Gastroesophageal sphincter (tissue), 4 donors: ENCODE results near the gene CLDN15. TPM values are rescaled to one million over a fixed set of nuclear protein-coding genes. Genes with fewer than 3 reads are reported as not detected.
"Not testable (repeated sequence)": the region's sequence is repeated elsewhere in the genome, so short reads cannot be mapped to it uniquely, and the experiment has no call there.

Source experiments
- ATAC-seq: fragments of 150-250 bp; one replicate; pipeline ENCODE4 v1.9.1; 2016; ENCODE audit warnings: mild to moderate bottlenecking, moderate library complexity
- H3K27ac ChIP-seq, 4 donors: fragments of 200-600 bp; sonication (generic) in 3 of 4; 1 replicate in 3 of 4; 2 replicates in 1 of 4; pipeline ENCODE4 v1.5.1; 2016 to 2019
- H3K27me3 ChIP-seq: fragments of 200-600 bp; sonication (generic); one replicate; pipeline ENCODE4 v1.5.1; 2019
- H3K36me3 ChIP-seq, 2 donors: fragments of 200-600 bp; sonication (generic); one replicate each; pipeline ENCODE4 v1.5.1; 2019; ENCODE audit warnings: control low read depth in 1 of 2
- H3K4me1 ChIP-seq, 3 donors: fragments of 200-600 bp; sonication (generic); 1 replicate in 2 of 3; 2 replicates in 1 of 3; pipeline ENCODE4 v1.5.1; 2016 to 2019; ENCODE audit warnings: control low read depth in 2 of 3
- H3K4me3 ChIP-seq, 2 donors: fragments of 200-600 bp; sonication (generic); one replicate each; pipeline ENCODE4 v1.5.1; 2019; ENCODE audit warnings: mild to moderate bottlenecking in 1 of 2, moderate library complexity in 1 of 2
- H3K9me3 ChIP-seq, 3 donors: fragments of 200-600 bp; sonication (generic); one replicate each; pipeline ENCODE4 v1.5.1; 2017 to 2019; ENCODE audit warnings: control low read depth in 2 of 3
- EP300 ChIP-seq: sonication (generic); formaldehyde crosslinking; IDR thresholded peaks from one replicate; pipeline ENCODE4 v1.6.1; 2017; ENCODE audit warnings: antibody characterized with exemption, mild to moderate bottlenecking
- POLR2A ChIP-seq, 2 donors: fragments of 450-650 bp; IDR thresholded peaks; one replicate each; pipeline ENCODE4 v1.6.1; 2017; ENCODE audit warnings: antibody characterized with exemption in 2 of 2, mild to moderate bottlenecking in 2 of 2, moderate library complexity in 1 of 2
- POLR2AphosphoS5 ChIP-seq: sonication (generic); formaldehyde crosslinking; IDR thresholded peaks from one replicate; pipeline ENCODE4 v1.6.1; 2017; ENCODE audit warnings: antibody characterized with exemption
- WGBS, 2 donors: methylation state at CpG; one replicate each; pipeline ENCODE4 v1.1.5; 2018; ENCODE audit warnings: low coverage in 1 of 2; 5-methylcytosine and 5-hydroxymethylcytosine counted together
- total RNA-seq, 4 donors: library from RNA; depleted of rRNA; stranded (reverse); fragments of >200 nt; gene quantifications; one replicate each; pipeline ENCODE4 v1.1.0, GENCODE V29; 2016
- TF ChIP-seq, protein P1 (sequence below), 4 experiments: fragments of 200-600 bp in 2 of 4; fragments of 450-650 bp in 2 of 4; sonication (generic) in 1 of 4; IDR thresholded peaks; one replicate each; pipeline ENCODE4 v1.5.1; 2017 to 2019; ENCODE audit warnings: antibody characterized with exemption in 4 of 4, mild to moderate bottlenecking in 2 of 4, moderate library complexity in 2 of 4

The CLDN15 gene
- total RNA-seq, 4 donors from 2014 or later, result 4.4 to 6.8 (median 5.0) TPM

DNA sequence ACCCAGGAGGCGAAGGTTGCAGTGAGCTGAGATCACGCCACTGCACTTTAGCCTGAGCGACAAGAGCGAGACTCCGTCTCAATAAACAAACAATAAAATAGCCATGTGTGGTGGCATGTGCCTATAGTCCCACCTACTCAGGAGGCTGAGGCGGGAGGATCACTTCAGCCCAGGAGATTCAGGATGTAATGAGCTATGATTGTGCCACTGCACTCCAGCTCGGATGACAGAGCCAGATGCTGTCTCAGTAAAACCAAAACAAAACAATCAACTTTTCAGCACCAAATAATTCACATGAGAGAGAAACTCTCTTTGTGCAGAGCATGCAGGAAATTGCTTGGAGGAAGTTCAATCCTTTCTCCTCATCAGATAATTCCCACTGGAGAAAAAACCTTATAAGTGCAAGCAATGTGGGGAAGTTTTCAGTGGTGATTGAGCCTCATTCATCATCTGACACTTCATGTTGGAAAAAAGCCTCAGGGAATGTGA lies 20.7 kb upstream of the CLDN15 start:
- Histone ChIP-seq H3K27ac (no peak overlapping the region), H3K36me3 (no peaks in the 10 kb centered on the region), H3K4me3 (no peak overlapping the region), H3K4me1 (no peaks in the 10 kb centered on the region), H3K9me3 (no peaks in the 10 kb centered on the region), H3K27me3 (peaks cover 16% of the 10 kb centered on the region)
- TF ChIP-seq, protein P1, sequence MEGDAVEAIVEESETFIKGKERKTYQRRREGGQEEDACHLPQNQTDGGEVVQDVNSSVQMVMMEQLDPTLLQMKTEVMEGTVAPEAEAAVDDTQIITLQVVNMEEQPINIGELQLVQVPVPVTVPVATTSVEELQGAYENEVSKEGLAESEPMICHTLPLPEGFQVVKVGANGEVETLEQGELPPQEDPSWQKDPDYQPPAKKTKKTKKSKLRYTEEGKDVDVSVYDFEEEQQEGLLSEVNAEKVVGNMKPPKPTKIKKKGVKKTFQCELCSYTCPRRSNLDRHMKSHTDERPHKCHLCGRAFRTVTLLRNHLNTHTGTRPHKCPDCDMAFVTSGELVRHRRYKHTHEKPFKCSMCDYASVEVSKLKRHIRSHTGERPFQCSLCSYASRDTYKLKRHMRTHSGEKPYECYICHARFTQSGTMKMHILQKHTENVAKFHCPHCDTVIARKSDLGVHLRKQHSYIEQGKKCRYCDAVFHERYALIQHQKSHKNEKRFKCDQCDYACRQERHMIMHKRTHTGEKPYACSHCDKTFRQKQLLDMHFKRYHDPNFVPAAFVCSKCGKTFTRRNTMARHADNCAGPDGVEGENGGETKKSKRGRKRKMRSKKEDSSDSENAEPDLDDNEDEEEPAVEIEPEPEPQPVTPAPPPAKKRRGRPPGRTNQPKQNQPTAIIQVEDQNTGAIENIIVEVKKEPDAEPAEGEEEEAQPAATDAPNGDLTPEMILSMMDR (IDR thresholded peaks at IDR 0.05), result no peak
- TF ChIP-seq POLR2AphosphoS5, result no peak
- ATAC-seq, result no peak
- WGBS, 2 donors, result 47 to 67% methylated on average over 4 to 6 of the region's 7 CpGs

DNA sequence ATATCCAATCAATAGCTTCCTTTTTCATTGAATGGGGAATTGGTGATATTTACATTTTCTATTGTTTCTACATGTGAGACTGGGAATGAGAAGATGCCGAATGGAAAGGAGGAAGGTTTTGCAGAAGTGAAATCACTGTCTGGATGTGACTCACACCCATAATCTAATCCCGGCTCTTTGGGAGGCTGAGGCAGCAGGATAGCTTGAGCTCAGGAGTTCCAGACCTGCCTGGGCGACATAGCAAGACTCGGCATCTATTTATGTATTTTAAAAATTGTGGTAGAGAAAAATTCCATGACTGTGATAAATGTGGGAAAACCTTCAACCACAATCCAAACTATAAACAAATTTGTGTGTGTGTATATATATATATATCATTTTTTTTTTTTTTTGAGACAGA lies 18.2 kb upstream of the CLDN15 start:
- no peaks in the 10 kb centered on the region for H3K9me3 ChIP-seq
- 42 to 57% methylated on average over 3 to 4 of the region's 4 CpGs for WGBS, 2 donors

DNA sequence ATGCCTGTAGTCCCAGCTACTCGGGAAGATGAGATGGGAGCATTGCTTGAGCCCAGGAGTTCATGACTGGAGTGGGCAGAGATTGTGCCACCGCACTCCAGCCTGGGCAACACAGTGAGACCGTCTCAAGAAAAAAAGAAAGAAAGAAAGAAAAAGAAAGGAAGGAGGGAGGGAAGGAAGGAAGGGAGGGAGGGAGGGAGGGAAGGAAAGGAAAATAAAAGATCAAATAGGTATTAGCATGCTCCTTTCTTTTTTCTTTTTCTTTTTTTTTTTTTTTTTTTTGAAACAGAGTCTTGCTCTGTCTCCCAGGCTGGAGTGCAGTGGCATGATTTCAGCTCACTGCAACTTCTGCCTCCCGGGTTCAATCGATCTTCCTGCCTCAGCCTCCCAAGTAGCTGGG lies 15.6 kb upstream of the CLDN15 start:
- not testable (repeated sequence) for H3K9me3 ChIP-seq, ATAC-seq, H3K27me3 ChIP-seq, H3K27ac ChIP-seq, H3K4me3 ChIP-seq
- peaks cover 0 to 28% (median 14%) of the 10 kb centered on the region in 3 donors for H3K4me1 ChIP-seq
- peaks cover 0 to 18% of the 10 kb centered on the region in 2 donors for H3K36me3 ChIP-seq
- WGBS, 2 donors, result 83 to 89% methylated on average over 1 to 2 of the region's 5 CpGs

More for the DNA sequence above, 18.2 kb upstream of the CLDN15 start:
- TF ChIP-seq POLR2A (IDR thresholded peaks at IDR 0.05), result no peak
- TF ChIP-seq, protein P1 (IDR thresholded peaks at IDR 0.05), result no peak
- TF ChIP-seq POLR2AphosphoS5, result no peak
- TF ChIP-seq EP300, result no peak
- H3K36me3 ChIP-seq, result no peaks in the 10 kb centered on the region
- H3K27me3 ChIP-seq, result peaks cover 7% of the 10 kb centered on the region
- ATAC-seq, result no peak
- no peak overlapping the region for H3K27ac ChIP-seq
- H3K4me3 ChIP-seq, result no peak overlapping the region
- peaks cover 0 to 15% (median 9%) of the 10 kb centered on the region in 3 donors for H3K4me1 ChIP-seq

DNA sequence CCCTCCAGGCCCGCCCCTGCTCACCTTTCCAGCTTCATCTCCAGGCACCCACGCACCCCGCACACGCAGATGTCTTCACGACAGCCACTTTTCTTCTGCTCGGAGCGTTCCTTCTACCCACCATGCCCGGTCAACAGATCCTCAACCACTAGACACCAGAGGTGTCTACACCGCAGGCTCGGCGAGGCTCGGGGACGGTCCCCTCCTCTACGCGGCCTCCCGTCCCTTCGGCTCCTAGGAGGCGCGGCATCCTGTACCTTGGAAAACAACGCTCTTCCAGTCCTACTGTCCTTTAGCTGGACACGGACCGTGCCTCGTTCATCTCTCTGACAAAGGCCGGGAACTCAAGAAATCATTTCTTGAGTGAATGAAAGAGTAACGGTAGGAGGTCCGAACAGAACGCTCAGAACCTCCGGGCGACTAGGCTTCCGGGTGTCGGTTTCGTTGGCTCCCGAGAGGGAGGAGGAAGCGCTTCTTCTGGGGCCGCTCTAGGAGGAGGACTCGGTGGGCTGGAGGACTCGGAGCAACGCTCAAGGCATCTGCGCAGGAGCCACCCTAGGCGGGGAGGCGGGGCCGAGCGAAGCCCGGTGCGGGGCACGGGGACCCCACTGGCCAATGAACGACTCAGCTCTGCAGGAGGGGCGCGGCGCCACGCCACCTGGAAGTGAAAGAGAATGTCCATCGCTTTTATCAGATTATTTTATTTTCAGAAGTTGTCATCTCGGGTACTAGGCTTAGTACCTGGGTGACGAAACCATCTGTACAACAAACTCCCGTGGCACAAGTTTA lies 14.5 kb upstream of the CLDN15 start:
- 2% methylated on average over 10 to 15 of the region's 55 CpGs for WGBS, 2 donors
- TF ChIP-seq, protein P1 (IDR thresholded peaks at IDR 0.05), result no peak
- TF ChIP-seq POLR2A (IDR thresholded peaks at IDR 0.05) (peak in 1 of 2 donors; percentile 33), POLR2AphosphoS5 (peak; percentile 49), EP300 (no peak)
- peak; percentile 100 for ATAC-seq
- H3K4me1 ChIP-seq, result peaks cover 0 to 28% (median 14%) of the 10 kb centered on the region in 3 donors
- peak overlapping the region; percentile 15 to 85 (median 79) for H3K27ac ChIP-seq
- peaks cover 0 to 27% of the 10 kb centered on the region in 2 donors for H3K36me3 ChIP-seq
- H3K27me3 ChIP-seq, result no peaks in the 10 kb centered on the region
- no peaks in the 10 kb centered on the region for H3K9me3 ChIP-seq
- peak overlapping the region; percentile 90 to 94 for H3K4me3 ChIP-seq

DNA sequence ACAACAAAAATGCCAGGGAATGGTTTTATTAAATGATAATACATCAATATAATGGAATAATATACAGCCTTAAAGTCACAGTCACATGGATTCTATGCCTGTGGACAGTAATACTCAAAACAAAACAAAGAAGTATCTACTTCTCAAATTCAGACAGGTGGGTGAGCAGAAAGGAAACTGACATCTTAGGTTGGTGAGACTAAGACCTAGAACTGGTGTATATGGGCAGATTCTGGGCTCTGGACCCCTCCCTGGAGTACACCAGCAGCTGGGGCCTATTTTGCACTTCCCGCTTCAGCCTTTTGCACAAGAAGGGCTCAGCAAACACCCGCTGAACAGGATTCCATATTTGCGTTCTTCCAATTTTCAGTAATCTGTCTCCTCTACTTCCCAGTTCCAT lies 12.7 kb upstream of the CLDN15 start:
- peaks cover 0 to 44% (median 20%) of the 10 kb centered on the region in 3 donors for H3K4me1 ChIP-seq
- no peaks in the 10 kb centered on the region for H3K9me3 ChIP-seq
- 88 to 92% methylated on average over 3 of the region's 3 CpGs for WGBS, 2 donors
- TF ChIP-seq POLR2A (IDR thresholded peaks at IDR 0.05) (no peak), POLR2AphosphoS5 (no peak), EP300 (no peak)
- TF ChIP-seq, protein P1 (IDR thresholded peaks at IDR 0.05), result no peak
- H3K4me3 ChIP-seq, result no peak overlapping the region
- H3K36me3 ChIP-seq, result peaks cover 0 to 29% of the 10 kb centered on the region in 2 donors
- no peaks in the 10 kb centered on the region for H3K27me3 ChIP-seq
- ATAC-seq, result no peak
- H3K27ac ChIP-seq, result no peak overlapping the region
